T1000 (cell line): ENCODE measurements around the gene CCDC198.

ENCODE experiments used
- DNase-seq: peaks from one replicate; lab custom pipeline; 2025; ENCODE audit warnings: mixed read lengths; lab: John Stamatoyannopoulos, UW

Gene CCDC198, protein sequence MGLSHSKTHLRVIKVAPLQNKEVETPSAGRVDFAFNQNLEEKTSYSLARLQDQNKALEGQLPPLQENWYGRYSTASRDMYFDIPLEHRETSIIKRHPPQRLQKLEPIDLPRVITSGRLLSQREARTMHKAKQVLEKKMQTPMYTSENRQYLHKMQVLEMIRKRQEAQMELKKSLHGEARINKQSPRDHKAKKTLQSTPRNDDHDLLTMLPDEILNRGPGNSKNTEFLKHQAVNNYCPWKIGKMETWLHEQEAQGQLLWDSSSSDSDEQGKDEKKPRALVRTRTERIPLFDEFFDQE

DNA sequence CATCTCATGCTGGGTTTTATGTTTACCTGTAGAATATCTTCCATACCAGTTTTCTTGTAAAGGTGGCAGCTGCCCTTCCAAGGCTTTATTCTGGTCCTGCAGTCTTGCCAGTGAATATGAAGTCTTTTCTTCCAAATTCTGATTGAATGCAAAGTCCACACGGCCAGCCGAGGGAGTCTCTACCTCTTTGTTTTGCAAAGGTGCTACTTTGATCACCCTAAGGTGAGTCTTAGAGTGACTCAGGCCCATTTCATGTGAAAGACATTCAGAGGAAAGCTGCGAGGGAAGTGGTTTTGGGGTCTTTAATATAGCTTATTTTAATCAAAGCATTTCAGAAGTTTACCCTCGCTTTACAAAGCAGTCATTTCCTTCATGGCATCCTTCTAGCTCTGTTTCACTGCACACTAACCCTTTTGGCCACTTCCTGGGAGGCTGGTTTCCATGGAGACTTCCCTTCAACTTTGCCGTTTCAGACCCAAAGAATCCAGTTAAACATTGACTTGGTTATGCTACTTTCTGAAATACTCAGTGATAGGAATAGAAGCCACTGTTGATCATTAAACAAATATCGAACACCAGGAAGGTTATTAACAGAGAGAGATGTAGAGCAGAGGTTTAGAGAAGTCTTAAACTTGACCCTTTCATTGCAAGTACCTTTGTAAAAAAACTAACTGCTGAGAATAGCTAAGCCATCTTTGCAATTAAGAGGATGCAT is at the start of gene CCDC198:
CCDC198 (minus strand) TSS at position 391 of the 715 bp plus-strand sequence; CDS start at position 249, 142 bp downstream.
- no peak for DNase-seq

GRCh38 chr14:57533214-57533613 is 39.6 kb upstream of the CCDC198 start:
- no peak for DNase-seq

GRCh38 chr14:57530571-57530970 is 36.9 kb upstream of the CCDC198 start:
- no peak for DNase-seq

DNA sequence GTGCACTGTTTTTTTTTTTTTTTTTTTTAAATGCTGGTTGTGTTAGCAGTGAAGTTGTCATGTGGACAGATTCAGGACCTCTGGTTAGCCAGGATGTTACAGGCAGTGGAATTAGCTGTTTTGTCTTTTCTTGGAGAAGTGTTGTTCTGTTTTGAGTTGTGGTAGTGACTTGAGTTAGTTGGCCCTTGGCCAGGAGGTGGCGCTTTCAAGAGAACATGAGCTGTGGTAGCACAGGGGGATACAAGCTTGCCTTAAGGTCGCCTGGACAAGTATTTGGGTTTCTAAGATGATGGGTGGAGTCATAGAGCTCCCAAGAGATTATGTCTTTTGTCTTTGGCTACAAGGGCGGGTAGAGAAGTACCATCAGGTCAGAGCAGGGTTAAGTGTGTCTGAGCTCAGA is 33.3 kb upstream of the CCDC198 start:
- no peak for DNase-seq

DNA sequence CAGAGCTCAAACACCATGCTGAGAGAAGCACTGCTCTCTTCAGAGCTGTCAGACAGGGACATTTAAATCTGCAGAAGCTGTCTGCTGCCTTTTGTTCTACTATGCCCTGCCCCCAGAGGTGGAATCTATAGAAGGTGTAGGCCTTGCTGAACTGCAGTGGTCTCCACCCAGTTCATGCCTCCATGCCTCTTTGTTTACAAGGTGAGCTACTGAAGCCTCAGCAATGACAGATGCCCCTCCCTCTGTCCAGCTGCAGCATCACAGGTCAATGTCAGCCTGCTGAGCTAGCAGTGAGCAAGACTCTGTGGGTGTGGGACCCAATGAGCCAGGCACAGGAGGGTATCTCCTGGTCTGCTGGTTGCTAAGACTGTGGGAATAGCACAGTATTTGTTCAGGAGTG is 25.4 kb upstream of the CCDC198 start:
- no peak for DNase-seq

DNA sequence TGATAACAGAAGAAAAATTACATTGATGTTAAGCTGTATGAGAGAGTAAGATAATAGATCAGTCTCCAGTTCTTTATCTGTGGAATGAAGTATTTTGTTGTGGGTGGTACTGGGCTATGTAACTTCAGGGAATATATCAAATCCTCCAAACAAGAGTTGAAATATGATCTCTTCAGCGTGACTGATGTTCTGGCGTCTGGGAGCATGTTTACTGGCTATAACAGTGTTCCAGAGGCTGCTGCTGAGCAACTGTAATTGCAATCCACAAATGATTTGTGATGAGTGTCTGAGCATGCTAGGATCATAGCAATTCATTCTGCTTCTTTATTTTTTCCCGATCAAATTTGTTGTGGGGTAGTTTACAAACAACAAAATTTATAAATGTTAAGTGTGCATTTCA is 18.6 kb upstream of the CCDC198 start:
- DNase-seq = no peak

DNA sequence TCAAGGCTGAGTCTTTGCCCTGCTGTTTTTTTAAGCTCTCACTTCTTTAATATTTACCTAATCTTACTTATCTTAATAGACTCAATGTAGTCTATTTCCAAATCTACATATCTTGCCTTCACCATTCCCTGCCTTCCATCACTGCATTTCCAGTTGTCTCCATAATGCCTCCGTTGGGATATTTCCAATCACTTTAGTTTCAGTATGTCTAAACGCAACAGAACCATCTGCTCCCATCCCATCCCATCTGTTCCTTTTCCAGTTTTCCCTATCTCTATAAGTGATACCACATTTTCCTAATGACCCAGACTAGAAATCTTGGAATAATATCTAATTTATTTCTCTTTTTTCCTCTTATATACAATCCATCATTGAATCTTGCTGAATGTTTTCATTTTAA is 15.1 kb upstream of the CCDC198 start:
- no peak for DNase-seq

- DNase-seq = no peak
Observed at GRCh38 chr14:57502586-57503254, 9.1 kb upstream of the CCDC198 start.

DNA sequence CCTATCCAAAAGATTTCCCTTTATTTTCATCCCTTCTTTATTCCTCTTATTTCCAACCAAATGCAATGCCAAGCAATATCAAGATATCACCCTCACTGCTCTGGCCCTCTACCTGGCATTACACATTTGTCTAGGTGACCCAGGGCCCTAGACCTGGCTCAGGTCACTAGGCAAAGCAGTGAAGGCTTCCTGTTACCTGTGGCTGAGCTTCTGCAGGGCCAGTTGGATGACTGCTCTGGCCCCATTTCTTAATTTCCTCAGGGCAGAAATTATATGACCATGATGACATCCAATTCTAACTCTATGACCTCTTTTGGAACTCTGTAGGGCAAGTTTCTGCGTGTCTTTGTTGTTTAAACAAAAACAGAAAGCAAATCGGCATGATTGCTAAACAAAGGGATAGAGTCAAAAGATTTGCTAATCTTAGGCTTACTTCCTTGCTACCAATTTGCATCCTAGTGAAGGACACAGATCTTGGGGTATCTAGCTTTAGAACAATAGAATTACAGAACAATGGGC is 7.4 kb upstream of the CCDC198 start:
- DNase-seq = no peak

GRCh38 chr14:57498659-57499058 is 5.0 kb upstream of the CCDC198 start:
- no peak for DNase-seq

GRCh38 chr14:57498035-57498434 is 4.4 kb upstream of the CCDC198 start:
- DNase-seq = no peak

DNA sequence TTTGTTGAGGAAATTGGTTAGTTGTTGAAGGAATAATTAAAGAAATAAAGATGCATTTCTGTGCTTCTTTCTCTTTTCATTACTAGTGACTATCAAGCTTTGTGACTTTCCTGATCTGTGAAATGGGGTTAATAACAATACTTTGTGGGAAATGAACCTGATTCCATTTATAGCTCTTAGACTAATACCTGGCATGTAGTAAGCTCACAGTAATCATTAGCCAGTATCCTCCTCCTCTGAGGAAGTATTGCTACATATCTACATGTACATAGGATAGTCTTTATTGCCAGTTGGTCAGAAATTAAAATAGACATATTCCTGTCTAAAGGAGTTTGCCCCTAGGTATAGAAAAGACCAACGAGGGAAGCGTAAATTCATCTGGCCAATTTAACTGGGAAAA is 1.8 kb upstream of the CCDC198 start:
- DNase-seq = no peak

GRCh38 chr14:57492859-57493258 is 798 bp downstream of the CCDC198 start:
- no peak for DNase-seq

- DNase-seq = no peak
Observed at GRCh38 chr14:57491640-57492039, 2.0 kb downstream of the CCDC198 start.

DNA sequence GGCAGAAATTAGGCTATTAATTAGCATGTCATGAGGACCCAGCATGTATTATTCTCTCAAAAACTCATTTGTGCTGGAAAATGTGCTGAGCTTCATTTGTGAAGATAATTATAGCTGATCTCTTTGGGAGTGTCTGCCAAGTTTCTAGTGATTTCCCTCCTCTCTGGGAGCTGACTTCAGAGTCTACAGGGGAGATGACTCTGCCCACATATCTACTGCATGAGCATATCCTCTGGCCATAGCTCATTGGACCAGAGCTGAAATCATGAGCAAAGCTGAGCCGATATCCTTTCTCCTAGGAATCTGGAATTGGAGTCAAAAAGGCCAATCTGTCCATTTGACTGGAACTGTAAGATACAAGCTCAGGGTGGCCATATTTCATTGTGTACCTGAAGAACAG is 5.9 kb downstream of the CCDC198 start:
- no peak for DNase-seq

GRCh38 chr14:57486767-57487379 is 6.8 kb downstream of the CCDC198 start:
- no peak for DNase-seq

DNA sequence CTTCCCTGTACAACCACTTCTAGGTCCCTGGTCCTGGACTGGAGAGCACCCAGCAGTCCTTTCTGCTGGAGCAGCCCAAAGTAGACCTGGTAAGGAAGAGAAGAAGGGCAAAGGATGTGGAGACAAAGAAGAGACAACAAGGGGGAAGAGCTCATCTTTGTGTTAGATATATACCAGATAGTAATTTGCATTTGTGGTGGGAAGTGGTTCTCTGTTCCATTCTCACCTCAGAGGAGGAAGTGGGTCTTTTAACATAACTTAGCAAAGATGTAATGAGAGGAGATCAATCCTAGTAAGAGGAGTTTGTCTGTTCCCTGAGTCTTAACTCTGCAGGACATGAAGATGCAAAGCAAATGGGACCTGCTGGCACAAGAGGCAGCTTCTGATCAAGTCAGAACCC is 8.0 kb downstream of the CCDC198 start:
- no peak for DNase-seq

DNA sequence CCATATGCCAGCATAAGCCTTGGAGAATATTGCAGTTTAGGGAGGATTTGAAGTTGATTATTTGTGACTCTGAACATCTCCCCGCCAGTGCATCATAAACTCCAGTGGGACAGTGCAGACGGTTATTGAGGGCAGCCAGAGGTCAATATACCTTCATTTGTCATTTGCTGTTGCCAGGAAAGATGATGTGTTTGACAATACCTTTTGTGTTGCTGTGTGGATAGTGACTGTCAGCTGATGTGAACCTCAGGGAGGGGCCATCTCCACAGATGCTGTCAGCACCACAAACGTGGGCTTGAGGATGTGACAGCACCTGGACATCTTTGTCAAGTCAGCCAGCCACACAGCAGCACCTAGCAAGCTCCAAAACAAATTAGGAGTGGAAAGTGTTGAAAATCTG is 11.5 kb downstream of the CCDC198 start:
- DNase-seq = no peak

DNA sequence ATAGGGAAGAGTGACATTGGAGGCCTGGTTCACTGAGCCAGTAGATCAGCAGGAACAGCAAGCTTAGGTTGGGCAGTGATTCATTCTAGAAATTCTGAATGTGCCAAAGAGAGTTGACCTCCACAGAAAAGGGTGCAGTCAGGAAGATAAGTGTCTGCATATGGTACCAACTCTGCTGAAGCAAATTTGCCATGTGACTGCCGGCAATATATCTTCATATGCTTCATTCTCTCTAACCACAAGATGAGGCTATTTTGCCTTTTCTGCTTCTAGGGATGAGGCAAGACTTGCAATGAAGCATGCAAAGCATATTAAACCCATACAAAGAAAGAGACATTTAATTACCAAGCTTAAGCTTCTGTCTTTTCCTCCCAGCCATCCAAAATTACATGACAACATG is 13.6 kb downstream of the CCDC198 start:
- DNase-seq = no peak

GRCh38 chr14:57479197-57479596 is 14.5 kb downstream of the CCDC198 start:
- DNase-seq = no peak

GRCh38 chr14:57478050-57478449 is 15.6 kb downstream of the CCDC198 start:
- DNase-seq = no peak

DNA sequence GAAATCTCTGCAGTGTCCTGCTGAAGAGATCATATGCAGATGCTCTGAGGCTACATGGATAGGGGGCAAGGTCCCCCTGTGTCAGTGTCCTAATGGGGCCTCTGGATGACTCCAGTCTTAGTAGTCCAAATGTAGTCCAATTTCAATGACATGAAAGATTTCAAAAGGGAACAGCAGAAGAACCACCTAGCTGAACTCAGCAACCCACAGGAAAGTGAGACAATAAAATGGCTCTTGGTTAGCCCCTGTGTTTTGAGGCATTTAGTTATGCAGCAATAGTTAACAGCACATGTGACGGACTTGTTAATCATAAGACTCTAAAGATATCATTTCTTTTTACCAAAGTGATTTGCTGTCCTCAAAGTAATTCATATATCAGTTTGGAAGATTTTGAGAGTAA is 22.7 kb downstream of the CCDC198 start:
- DNase-seq = no peak
